ENCODE results near the gene DMC1. TPM values are rescaled to one million over a fixed set of nuclear protein-coding genes. Genes with fewer than 3 reads are reported as not detected.
"Not testable (repeated sequence)": the region's sequence is repeated elsewhere in the genome, so short reads cannot be mapped to it uniquely, and the experiment has no call there.

The DMC1 gene, protein sequence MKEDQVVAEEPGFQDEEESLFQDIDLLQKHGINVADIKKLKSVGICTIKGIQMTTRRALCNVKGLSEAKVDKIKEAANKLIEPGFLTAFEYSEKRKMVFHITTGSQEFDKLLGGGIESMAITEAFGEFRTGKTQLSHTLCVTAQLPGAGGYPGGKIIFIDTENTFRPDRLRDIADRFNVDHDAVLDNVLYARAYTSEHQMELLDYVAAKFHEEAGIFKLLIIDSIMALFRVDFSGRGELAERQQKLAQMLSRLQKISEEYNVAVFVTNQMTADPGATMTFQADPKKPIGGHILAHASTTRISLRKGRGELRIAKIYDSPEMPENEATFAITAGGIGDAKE
- under 1 TPM; 0.52 to 0.95 TPM for total RNA-seq
- 0.34 TPM for polyA plus RNA-seq (2013, experiment 1 of 2)
- 0.72 TPM for polyA plus RNA-seq (2013, experiment 2 of 2)
- total RNA-seq, result 0 to 21.2 (median 0.53) reads per million in 172 experiments

DNA sequence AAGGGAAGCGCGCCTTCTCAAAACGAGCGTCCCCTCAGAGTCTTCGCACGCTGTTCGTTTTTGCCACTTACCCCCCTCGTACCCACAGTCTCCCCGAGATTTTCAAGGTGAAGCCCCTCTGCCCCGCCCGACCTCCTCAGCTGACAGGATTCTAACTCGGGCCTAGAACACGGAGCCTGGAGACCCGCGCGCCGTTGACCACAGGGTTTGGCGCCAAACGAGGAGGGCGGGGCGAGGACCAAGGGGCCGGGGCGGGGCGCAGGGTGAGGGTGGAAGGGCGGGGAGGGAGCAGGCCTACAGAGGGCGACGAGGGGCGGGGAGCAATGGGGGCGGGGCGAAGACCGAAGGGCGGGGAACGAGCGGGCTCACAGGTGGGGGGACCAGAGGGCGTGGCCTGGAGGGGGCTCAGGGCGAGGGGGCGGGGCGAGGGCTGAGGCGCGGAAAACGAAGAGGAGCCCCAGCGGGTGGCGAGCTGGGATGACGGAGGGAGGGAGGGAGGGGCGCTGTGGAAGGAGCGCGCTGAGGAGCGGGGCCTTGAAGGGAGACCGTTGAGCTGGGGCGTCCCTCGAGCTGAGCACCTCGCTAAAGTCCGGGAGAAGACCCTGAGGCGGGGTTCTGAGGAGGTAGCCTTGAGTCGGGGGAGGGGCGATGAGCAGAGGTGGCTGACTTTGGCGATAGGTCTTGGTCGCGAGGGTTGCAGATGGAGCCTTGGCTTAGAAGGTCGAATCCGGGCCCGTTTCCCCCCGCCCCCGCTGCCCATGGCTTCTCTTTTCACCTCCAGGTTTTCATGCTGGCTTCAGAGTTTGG is at the start of gene DMC1:
Gene DMC1, minus strand, starts transcription at position 212 of the 807 bp plus-strand sequence. CDS start 1,927 bp downstream, outside the sequence.
- H3K4me1 ChIP-seq (ENCODE audit: insufficient read depth, low read length), result peaks cover 20% of the 10 kb centered on the region
- Mint-ChIP-seq H3K36me3 (ENCODE audit: low read depth) (no peaks in the 10 kb centered on the region), H3K4me1 (ENCODE audit: low read depth) (peaks cover 17% of the 10 kb centered on the region), H3K9me3 (no peaks in the 10 kb centered on the region), H3K27me3 (no peaks in the 10 kb centered on the region), H3K4me3 (peak within 1 kb of the TSS; percentile 90), H3K27ac (peak within 1 kb of the TSS; percentile 80)
- H3K9me3 ChIP-seq (ENCODE audit: control insufficient read depth in 1 of 2, insufficient read depth in 1 of 2, low read length in 2 of 2), result no peaks in the 10 kb centered on the region
- peak within 1 kb of the TSS in 1 of 2 donors; percentile 44 for H3K27ac ChIP-seq (ENCODE audit: low read depth in 1 of 2, low read length in 2 of 2)
- ATAC-seq (ENCODE audit: poor library complexity) (peak; percentile 92), DNase-seq (peak; percentile 93 to 100 (median 97))
- TF ChIP-seq CTCF (IDR thresholded peaks at IDR 0.05), result no peak
- no peaks in the 10 kb centered on the region for H3K27me3 ChIP-seq (ENCODE audit: control insufficient read depth in 1 of 2, insufficient read depth in 2 of 2, low read length in 2 of 2)
- no peaks in the 10 kb centered on the region for H3K36me3 ChIP-seq (ENCODE audit: insufficient read depth, low read length)
- intact Hi-C loops (cut with DNase I, micrococcal nuclease), result loop anchor here (1.0 to 10.0 kb wide), 7 partner anchors 64 to 517 kb away; partner anchors contain the start of genes DDX17 (in 2 of the 2), PLA2G6 (in 2 of the 2), CBY1 (in 1 of the 2) and CSNK1E (in 1 of the 2)
- CTCF ChIA-PET, result interaction anchor here (0.6 to 2.8 kb wide), 3 partner anchors 41 to 122 kb away, joined by 3 to 9 read pairs (median 3); partner anchors contain the start of gene TOMM22
- H3K4me3 ChIP-seq (ENCODE audit: low read length), result peak within 1 kb of the TSS; percentile 89
- POLR2A ChIA-PET, result interaction anchor here (0.8 to 1.5 kb wide), 6 partner anchors 63 to 726 kb away, joined by 3 to 8 read pairs (median 4); partner anchors contain the start of genes ANKRD54, JOSD1 and TOMM22

- Mint-ChIP-seq H3K4me3 (no peak overlapping the region), H3K27me3 (peaks cover 9% of the 10 kb centered on the region), H3K9me3 (peaks cover 4% of the 10 kb centered on the region), H3K4me1 (ENCODE audit: low read depth) (no peaks in the 10 kb centered on the region), H3K36me3 (ENCODE audit: low read depth) (no peaks in the 10 kb centered on the region), H3K27ac (no peak overlapping the region)
- TF ChIP-seq CTCF (IDR thresholded peaks at IDR 0.05), result no peak
- H3K27me3 ChIP-seq (ENCODE audit: control insufficient read depth in 1 of 2, insufficient read depth in 2 of 2, low read length in 2 of 2), result peaks cover 0 to 3% of the 10 kb centered on the region in 2 experiments
- intact Hi-C loops (cut with DNase I, micrococcal nuclease), result no loop called here
- DNase-seq (no peak), ATAC-seq (ENCODE audit: poor library complexity) (no peak)
- POLR2A ChIA-PET, result no interaction called here
- no peak overlapping the region for H3K27ac ChIP-seq (ENCODE audit: low read depth in 1 of 2, low read length in 2 of 2)
- H3K4me3 ChIP-seq (ENCODE audit: low read length), result no peak overlapping the region
- H3K4me1 ChIP-seq (ENCODE audit: insufficient read depth, low read length), result no peaks in the 10 kb centered on the region
- no peaks in the 10 kb centered on the region for H3K36me3 ChIP-seq (ENCODE audit: insufficient read depth, low read length)
- CTCF ChIA-PET, result no interaction called here
- peaks cover 10 to 12% of the 10 kb centered on the region in 2 experiments for H3K9me3 ChIP-seq (ENCODE audit: control insufficient read depth in 1 of 2, insufficient read depth in 1 of 2, low read length in 2 of 2)
Observed at GRCh38 chr22:38618682-38619081, 48.7 kb upstream of the DMC1 start.

DNA sequence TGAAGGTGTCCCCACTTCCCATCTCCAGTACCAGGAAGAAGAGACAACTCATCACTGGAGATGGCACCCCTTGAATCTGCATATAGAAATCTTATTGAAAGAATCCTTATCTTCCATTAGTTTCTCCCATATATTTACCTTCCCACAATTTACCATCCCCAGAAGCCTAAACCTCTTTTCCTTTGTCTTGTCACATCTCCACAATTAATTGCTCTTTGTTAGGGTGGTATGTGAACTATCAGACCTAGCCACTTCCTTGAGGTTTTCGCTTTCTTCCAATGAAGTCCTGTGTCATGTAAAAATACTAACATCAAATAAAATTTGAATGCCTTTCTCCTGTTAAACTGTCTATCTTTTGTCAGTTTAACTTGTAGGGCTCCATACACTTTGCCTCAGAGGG is 48.3 kb upstream of the DMC1 start:
- H3K4me1 Mint-ChIP-seq (ENCODE audit: low read depth), result no peaks in the 10 kb centered on the region
- H3K36me3 Mint-ChIP-seq (ENCODE audit: low read depth), result no peaks in the 10 kb centered on the region

DNA sequence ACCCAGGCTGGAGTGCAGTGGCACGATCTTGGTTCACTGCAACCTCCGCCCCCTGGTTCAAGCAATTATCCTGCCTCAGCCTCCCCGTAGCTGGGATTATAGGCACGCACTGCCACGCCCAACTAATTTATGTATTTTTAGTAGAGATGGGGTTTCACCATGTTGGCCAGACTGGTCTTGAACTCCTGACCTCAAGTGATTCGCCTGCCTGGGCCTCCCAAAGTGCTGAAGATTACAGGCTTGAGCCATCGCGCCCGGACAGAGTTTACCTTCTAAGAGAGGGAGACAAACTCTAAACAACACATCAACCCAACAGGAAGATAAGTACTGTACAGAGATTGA is 45.1 kb upstream of the DMC1 start:
- H3K27ac Mint-ChIP-seq; H3K27ac ChIP-seq (ENCODE audit: low read depth in 1 of 2, low read length in 2 of 2); H3K4me3 Mint-ChIP-seq; DNase-seq; H3K4me1 Mint-ChIP-seq (ENCODE audit: low read depth); ATAC-seq (ENCODE audit: poor library complexity); H3K27me3 Mint-ChIP-seq; intact Hi-C loops (cut with DNase I, micrococcal nuclease); H3K9me3 Mint-ChIP-seq; CTCF ChIA-PET; H3K4me1 ChIP-seq (ENCODE audit: insufficient read depth, low read length); H3K27me3 ChIP-seq (ENCODE audit: control insufficient read depth in 1 of 2, insufficient read depth in 2 of 2, low read length in 2 of 2); H3K4me3 ChIP-seq (ENCODE audit: low read length); POLR2A ChIA-PET; H3K36me3 Mint-ChIP-seq (ENCODE audit: low read depth); H3K36me3 ChIP-seq (ENCODE audit: insufficient read depth, low read length): not testable (repeated sequence)
- H3K9me3 ChIP-seq (ENCODE audit: control insufficient read depth in 1 of 2, insufficient read depth in 1 of 2, low read length in 2 of 2), result peaks cover 10 to 12% of the 10 kb centered on the region in 2 experiments

More for the DNA sequence above, 48.3 kb upstream of the DMC1 start:
- Histone ChIP-seq H3K4me1 (ENCODE audit: insufficient read depth, low read length) (no peaks in the 10 kb centered on the region), H3K9me3 (ENCODE audit: control insufficient read depth in 1 of 2, insufficient read depth in 1 of 2, low read length in 2 of 2) (peaks cover 10 to 12% of the 10 kb centered on the region in 2 experiments), H3K27ac (ENCODE audit: low read depth in 1 of 2, low read length in 2 of 2) (no peak overlapping the region), H3K4me3 (ENCODE audit: low read length) (no peak overlapping the region), H3K36me3 (ENCODE audit: insufficient read depth, low read length) (no peaks in the 10 kb centered on the region), H3K27me3 (ENCODE audit: control insufficient read depth in 1 of 2, insufficient read depth in 2 of 2, low read length in 2 of 2) (peaks cover 0 to 3% of the 10 kb centered on the region in 2 experiments)
- Mint-ChIP-seq H3K9me3 (peaks cover 4% of the 10 kb centered on the region), H3K4me3 (no peak overlapping the region), H3K27ac (no peak overlapping the region), H3K27me3 (peaks cover 9% of the 10 kb centered on the region)
- CTCF ChIA-PET, result no interaction called here
- no peak for DNase-seq
- no peak for TF ChIP-seq CTCF (IDR thresholded peaks at IDR 0.05)
- intact Hi-C loops (cut with DNase I, micrococcal nuclease), result no loop called here
- POLR2A ChIA-PET, result no interaction called here
- no peak for ATAC-seq (ENCODE audit: poor library complexity)

Data from CD4-positive, alpha-beta T cell (primary cell).